Panc1 (cell line): ENCODE measurements around the gene SYN1. TPM values are rescaled to one million over a fixed set of nuclear protein-coding genes. Genes with fewer than 3 reads are reported as not detected.
A peak's percentile ranks its signal among the peaks of the same experiment; 100 is the strongest.

Experiments used
- ATAC-seq: fragments of 200-7000 bp; cut with Tn5 transposase; 2 replicates; pipeline ENCODE4 v1.9.1; 2020; ENCODE audit warnings: mild to moderate bottlenecking, moderate library complexity
- BruUV-seq: library from RNA; stranded (reverse); fragments of 400-500 nt; replicated peaks from 2 replicates; lab custom pipeline; 2021; lab: Mats Ljungman, UMichigan
- CTCF ChIA-PET: fragments of 300-600 bp; sonication (Branson Sonifier 250); formaldehyde crosslinking; loops from one replicate; lab custom pipeline; 2022; ENCODE audit warnings: antibody characterized with exemption; lab: Charles Lee
- POLR2A ChIA-PET: fragments of 300-600 bp; sonication (Branson Sonifier 250); formaldehyde crosslinking; loops from one replicate; lab custom pipeline; 2022; ENCODE audit warnings: antibody characterized with exemption; lab: Charles Lee
- DNase-seq: peaks from one replicate; pipeline ENCODE4 v3.0.0-alpha.2; 2010; ENCODE audit warnings: low read depth, low spot score
- H3K27ac ChIP-seq: 2 replicates; pipeline ENCODE4 v1.5.1; 2011; ENCODE audit warnings: mild to moderate bottlenecking, low read length, inconsistent platforms
- H3K27me3 ChIP-seq: fragments of 200-500 bp; sonication (Bioruptor generic); 2 replicates; pipeline ENCODE4 v1.6.0; 2014; ENCODE audit warnings: low read length, inconsistent platforms; ENCODE audit not compliant: control insufficient read depth, insufficient read depth
- H3K36me3 ChIP-seq: fragments of 200-500 bp; sonication (Bioruptor generic); 2 replicates; pipeline ENCODE4 v1.5.1; 2014; ENCODE audit warnings: inconsistent platforms, mild to moderate bottlenecking, low read length, moderate library complexity; ENCODE audit not compliant: control insufficient read depth, insufficient read depth
- H3K4me1 ChIP-seq: 2 replicates; pipeline ENCODE4 v1.5.1; 2011; ENCODE audit warnings: inconsistent platforms, mild to moderate bottlenecking, low read length, moderate library complexity; ENCODE audit not compliant: control insufficient read depth, insufficient read depth
- H3K4me3 ChIP-seq, 2 experiments: 2 replicates each; pipeline ENCODE4 v1.5.1; 2011 to 2012; ENCODE audit warnings: low read depth in 2 of 2, low read length in 2 of 2, mild to moderate bottlenecking in 2 of 2, inconsistent platforms in 1 of 2, moderate library complexity in 1 of 2
- H3K9me3 ChIP-seq: fragments of 200-500 bp; sonication (Bioruptor generic); 2 replicates; pipeline ENCODE4 v1.5.1; 2014; ENCODE audit warnings: low read depth, mild to moderate bottlenecking, inconsistent platforms, low read length, moderate library complexity; ENCODE audit not compliant: control insufficient read depth, insufficient read depth
- CTCF ChIP-seq: fragments of 450-650 bp; IDR thresholded peaks from 2 replicates; pipeline ENCODE4 v1.5.1; 2017; ENCODE audit warnings: mild to moderate bottlenecking
- POLR2AphosphoS5 ChIP-seq: IDR thresholded peaks from 2 replicates; pipeline ENCODE4 v1.6.1; 2012; ENCODE audit warnings: mild to moderate bottlenecking, low read depth, low read length, moderate library complexity
- REST ChIP-seq, 2 experiments: IDR thresholded peaks; 2 replicates each; pipeline ENCODE4 v1.6.1; 2011 to 2012; ENCODE audit warnings: low read depth in 2 of 2, control low read depth in 1 of 2, low read length in 1 of 2, mild to moderate bottlenecking in 1 of 2, moderate library complexity in 1 of 2; ENCODE audit not compliant: insufficient read depth in 1 of 2
- SIN3A ChIP-seq: IDR thresholded peaks from 2 replicates; pipeline ENCODE4 v1.6.1; 2012; ENCODE audit warnings: low read depth, mild to moderate bottlenecking, low read length, moderate library complexity, borderline replicate concordance; ENCODE audit not compliant: insufficient read depth
- TCF7L2 ChIP-seq: IDR thresholded peaks from 2 replicates; pipeline ENCODE4 v1.6.1; 2011; ENCODE audit warnings: mild to moderate bottlenecking, low read depth, low read length, inconsistent platforms
- in situ Hi-C: cut with HindIII; loops from 2 replicates; pipeline ENCODE4 v1.10.0; 2016; ENCODE audit warnings: low sequenced_read_pairs, low pct_unique_long_range_greater_than_20kb
- intact Hi-C: fragments of 100-400 bp; cut with micrococcal nuclease; formaldehyde crosslinking; loops from one replicate; pipeline ENCODE4 v1.10.0; 2022; ENCODE audit not compliant: unreplicated experiment
- total RNA-seq: library from RNA; stranded (reverse); gene quantifications from one replicate; pipeline ENCODE4 v1.2.1, GENCODE V29; 2021; ENCODE audit not compliant: unreplicated experiment

The SYN1 gene
- total RNA-seq, 1 experiment from 2014 or later = 1.0 TPM

- DNase-seq = no peak
- TF ChIP-seq CTCF (no peak), SIN3A (no peak)
- Histone ChIP-seq H3K4me1 (peaks cover 4% of the 10 kb centered on the region; the same call in 1 of the 2 replicates), H3K9me3 (no peaks in the 10 kb centered on the region), H3K36me3 (no peaks in the 10 kb centered on the region; the same call in 1 of the 2 replicates), H3K27ac (peak overlapping the region; percentile 94), H3K4me3 (peak overlapping the region; percentile 75 to 96), H3K27me3 (no peaks in the 10 kb centered on the region)
- intact Hi-C loops (no loop called here), in situ Hi-C loops (no loop called here)
- no peak for ATAC-seq
- BruUV-seq = no TSS peak
- POLR2A ChIA-PET = no interaction called here
- CTCF ChIA-PET = no interaction called here
These were observed 58.0 kb downstream of the SYN1 start for GRCh38 chrX:47561659-47562151.

- Histone ChIP-seq H3K4me3 (peak within 1 kb of the TSS; percentile 75 to 96), H3K4me1 (peaks cover 7% of the 10 kb centered on the region; the same call in 1 of the 2 replicates), H3K9me3 (no peaks in the 10 kb centered on the region), H3K27me3 (no peaks in the 10 kb centered on the region), H3K36me3 (no peaks in the 10 kb centered on the region; the same call in 1 of the 2 replicates), H3K27ac (peak within 1 kb of the TSS; percentile 94)
- in situ Hi-C loops (no loop called here), intact Hi-C loops (no loop called here)
- ATAC-seq (peak; percentile 95), DNase-seq (peak; percentile 95)
- TF ChIP-seq CTCF (no peak), TCF7L2 (0 out of 2 replicates have a peak, but pooled peaks have one; percentile 39), SIN3A (peak; percentile 34; the same call in 1 of the 2 replicates)
- BruUV-seq = TSS peak; percentile 78
- ChIA-PET POLR2A (no interaction called here), CTCF (no interaction called here)
These were observed 58.6 kb downstream of the SYN1 start, which contains the start of gene ARAF for GRCh38 chrX:47560934-47561658. ARAF (plus strand) TSS chrX:47561205; CDS start chrX:47562968, 1,763 bp downstream.

- in situ Hi-C loops = no loop called here
- TF ChIP-seq SIN3A = no peak
- no peak for TF ChIP-seq POLR2AphosphoS5
- no peak for TF ChIP-seq TCF7L2
- no peak for TF ChIP-seq CTCF
- no peak for TF ChIP-seq REST (IDR thresholded peaks at IDR 0.05; ENCODE audit: insufficient read depth in 1 of 2, low read depth in 2 of 2, low read length in 1 of 2)
- DNase-seq = no peak
- H3K27ac ChIP-seq = peak overlapping the region; percentile 94
- TSS peak; percentile 92 for BruUV-seq
- no peaks in the 10 kb centered on the region for H3K9me3 ChIP-seq
- peak overlapping the region; percentile 75 to 96 for H3K4me3 ChIP-seq
- POLR2A ChIA-PET = no interaction called here
- CTCF ChIA-PET = no interaction called here
- H3K27me3 ChIP-seq = no peaks in the 10 kb centered on the region
- no peaks in the 10 kb centered on the region; the same call in 1 of the 2 replicates for H3K36me3 ChIP-seq
- H3K4me1 ChIP-seq = peaks cover 10% of the 10 kb centered on the region; the same call in 1 of the 2 replicates
- intact Hi-C loops = no loop called here
- ATAC-seq = no peak
These were observed 59.3 kb downstream of the SYN1 start for GRCh38 chrX:47560179-47560933.
